Astrocyte of the cerebellum (primary cell): ENCODE results near the gene FREM1.

Experiments
- DNase-seq: peaks from one replicate; pipeline ENCODE4 v3.0.0-alpha.2; 2011; ENCODE audit warnings: low read depth
- H3K4me3 ChIP-seq: 2 replicates; pipeline ENCODE4 v1.5.1; 2011; ENCODE audit warnings: mild to moderate bottlenecking, low read depth, low read length, moderate library complexity
- in situ Hi-C: cut with HindIII; loops from 2 replicates; pipeline ENCODE4 v1.10.0; 2017; ENCODE audit warnings: low sequenced_read_pairs
- TF ChIP-seq, protein P1 (sequence below): IDR thresholded peaks from 2 replicates; pipeline ENCODE4 v1.5.1; 2012; ENCODE audit warnings: low read length, low read depth, moderate library complexity, mild to moderate bottlenecking; ENCODE audit errors: missing control alignments

FREM1 gene

GRCh38 chr9:14704281-14704680 is 205.9 kb downstream of the FREM1 start:
- TF ChIP-seq, protein P1, sequence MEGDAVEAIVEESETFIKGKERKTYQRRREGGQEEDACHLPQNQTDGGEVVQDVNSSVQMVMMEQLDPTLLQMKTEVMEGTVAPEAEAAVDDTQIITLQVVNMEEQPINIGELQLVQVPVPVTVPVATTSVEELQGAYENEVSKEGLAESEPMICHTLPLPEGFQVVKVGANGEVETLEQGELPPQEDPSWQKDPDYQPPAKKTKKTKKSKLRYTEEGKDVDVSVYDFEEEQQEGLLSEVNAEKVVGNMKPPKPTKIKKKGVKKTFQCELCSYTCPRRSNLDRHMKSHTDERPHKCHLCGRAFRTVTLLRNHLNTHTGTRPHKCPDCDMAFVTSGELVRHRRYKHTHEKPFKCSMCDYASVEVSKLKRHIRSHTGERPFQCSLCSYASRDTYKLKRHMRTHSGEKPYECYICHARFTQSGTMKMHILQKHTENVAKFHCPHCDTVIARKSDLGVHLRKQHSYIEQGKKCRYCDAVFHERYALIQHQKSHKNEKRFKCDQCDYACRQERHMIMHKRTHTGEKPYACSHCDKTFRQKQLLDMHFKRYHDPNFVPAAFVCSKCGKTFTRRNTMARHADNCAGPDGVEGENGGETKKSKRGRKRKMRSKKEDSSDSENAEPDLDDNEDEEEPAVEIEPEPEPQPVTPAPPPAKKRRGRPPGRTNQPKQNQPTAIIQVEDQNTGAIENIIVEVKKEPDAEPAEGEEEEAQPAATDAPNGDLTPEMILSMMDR = no peak
- no peak overlapping the region for H3K4me3 ChIP-seq
- in situ Hi-C loops = no loop called here
- DNase-seq = no peak

DNA sequence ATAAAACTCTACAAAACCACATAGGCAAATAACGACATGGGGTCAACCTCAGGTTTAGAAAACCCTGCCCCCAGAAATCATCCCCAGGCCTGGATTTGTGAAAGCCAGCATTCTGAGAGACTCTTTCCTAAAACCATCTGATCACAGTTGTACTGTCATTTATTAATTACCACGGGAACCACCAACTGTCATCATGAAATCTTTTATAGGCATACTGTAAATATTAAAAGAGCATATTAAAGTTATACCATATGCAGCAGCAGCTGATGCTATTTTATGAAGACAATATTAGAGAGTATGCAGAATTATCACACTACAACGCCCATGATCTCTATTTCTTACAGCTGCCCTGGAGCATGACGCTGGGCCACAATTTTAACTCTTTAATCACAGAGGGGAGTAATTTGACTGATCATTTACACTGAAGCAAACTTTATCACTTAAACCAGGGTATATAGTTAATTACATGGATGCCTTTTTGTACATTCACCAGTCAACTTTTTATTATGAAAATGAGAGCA is 208.0 kb downstream of the FREM1 start:
- H3K4me3 ChIP-seq = no peak overlapping the region
- in situ Hi-C loops = no loop called here
- no peak for DNase-seq
- TF ChIP-seq, protein P1 = no peak

- TF ChIP-seq, protein P1 = no peak
- H3K4me3 ChIP-seq = peak within 1 kb of the TSS; percentile 64
- in situ Hi-C loops = no loop called here
- DNase-seq = no peak
Observed at GRCh38 chr9:14693251-14693861, 216.9 kb downstream of the FREM1 start, which contains the start of gene ZDHHC21. Gene ZDHHC21 (minus strand): TSS chr9:14693432. CDS start chr9:14674340, 19,092 bp downstream.

GRCh38 chr9:14692470-14693250 is 217.6 kb downstream of the FREM1 start:
- in situ Hi-C loops = no loop called here
- TF ChIP-seq, protein P1 = no peak
- H3K4me3 ChIP-seq = peak overlapping the region; percentile 64
- no peak for DNase-seq

DNA sequence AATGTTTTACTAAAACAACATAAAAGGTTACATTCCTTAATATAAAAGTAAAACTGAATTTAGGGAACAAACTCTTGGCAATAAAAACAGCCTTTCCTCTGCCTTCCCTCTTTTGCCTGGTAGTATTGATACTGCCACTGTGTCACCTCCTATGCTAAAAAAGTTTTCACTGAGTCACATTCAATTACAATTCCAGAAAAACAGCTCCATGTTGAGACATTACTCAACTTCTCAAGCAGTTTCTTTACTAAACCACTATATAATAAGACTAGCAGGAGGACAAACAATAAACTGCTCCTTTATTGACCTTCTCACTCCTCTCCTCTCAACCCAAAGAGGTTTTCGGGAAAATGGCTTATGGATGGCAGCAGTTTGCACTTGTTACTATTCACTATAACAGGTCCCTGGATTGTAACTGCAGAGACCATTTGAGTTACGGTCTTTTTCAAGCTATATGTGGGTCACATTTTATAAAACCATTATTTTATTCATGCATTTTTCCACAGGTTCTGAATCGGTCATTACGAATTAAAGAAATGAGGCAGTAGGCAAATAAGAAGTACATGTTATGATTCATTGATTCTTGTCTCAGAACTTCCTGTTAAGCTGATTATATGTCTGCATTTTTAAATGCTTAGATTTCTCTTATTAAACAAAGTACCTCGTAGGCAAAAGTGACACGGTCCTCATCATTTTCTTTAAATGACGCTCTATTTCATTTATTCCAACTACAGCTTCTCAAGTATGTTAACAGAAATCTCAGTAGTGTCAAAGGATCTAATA is 219.1 kb downstream of the FREM1 start:
- TF ChIP-seq, protein P1 = no peak
- in situ Hi-C loops = no loop called here

GRCh38 chr9:14687042-14687719 is 223.0 kb downstream of the FREM1 start:
- TF ChIP-seq, protein P1 = no peak
- in situ Hi-C loops = no loop called here
- H3K4me3 ChIP-seq = no peak overlapping the region
- peak; percentile 53 for DNase-seq

More for the DNA sequence above, 219.1 kb downstream of the FREM1 start:
- no peak for DNase-seq
- no peak overlapping the region for H3K4me3 ChIP-seq
